Measurements from ENCODE around the gene DDR2.

- TF ChIP-seq PPARA (CRISPR knock-in tag; IDR thresholded peaks at IDR 0.05; ENCODE audit: borderline replicate concordance) (no peak), BACH2 (CRISPR knock-in tag; IDR thresholded peaks at IDR 0.05; ENCODE audit: borderline replicate concordance) (no peak), OSR1 (CRISPR knock-in tag; IDR thresholded peaks at IDR 0.05) (no peak)
These were observed 65.1 kb downstream of the DDR2 start for GRCh38 chr1:162697140-162697895.

All from SK-N-SH treated with all-trans-retinoic acid at 6 μM for 48 hours (cell line).